Measurements from ENCODE around the gene PATL2. TPM values are rescaled to one million over a fixed set of nuclear protein-coding genes. Genes with fewer than 3 reads are reported as not detected.
"Not testable (repeated sequence)": the region's sequence is repeated elsewhere in the genome, so short reads cannot be mapped to it uniquely, and the experiment has no call there.

PATL2 gene
- total RNA-seq, 2 donors from 2014 or later = 0.26 TPM; not detected in 1

- H3K36me3 Mint-ChIP-seq (ENCODE audit: low read depth) = no peaks in the 10 kb centered on the region
- H3K27me3 Mint-ChIP-seq (ENCODE audit: insufficient read depth) = peaks cover 9% of the 10 kb centered on the region
- H3K27me3 ChIP-seq (ENCODE audit: control insufficient read depth, insufficient read depth, low read length, poor library complexity, severe bottlenecking) = no peaks in the 10 kb centered on the region
- TF ChIP-seq CTCF (conservative IDR thresholded peaks at IDR 0.05) = no peak
- no peak overlapping the region for H3K27ac ChIP-seq (ENCODE audit: low read depth, low read length)
- H3K9me3 Mint-ChIP-seq = no peaks in the 10 kb centered on the region
- no peak overlapping the region for H3K4me3 Mint-ChIP-seq
- H3K9me3 ChIP-seq (ENCODE audit: control insufficient read depth, low read length) = no peaks in the 10 kb centered on the region
- H3K36me3 ChIP-seq (ENCODE audit: control insufficient read depth, insufficient read depth, low read length) = no peaks in the 10 kb centered on the region
- peaks cover 3% of the 10 kb centered on the region for H3K4me1 Mint-ChIP-seq
- H3K4me1 ChIP-seq (ENCODE audit: control insufficient read depth, insufficient read depth, low read length) = no peaks in the 10 kb centered on the region
- no peak overlapping the region for H3K9ac ChIP-seq (ENCODE audit: extremely low read depth, low read length, poor library complexity, severe bottlenecking)
- no peak overlapping the region for H3K27ac Mint-ChIP-seq
- no peak for DNase-seq
- WGBS, 2 experiments (ENCODE audit: insufficient coverage in 1 of 2, insufficient read length in 1 of 2) = 89 to 99% methylated on average over 3 of the region's 3 CpGs
- no peak overlapping the region for H3K4me3 ChIP-seq (ENCODE audit: low read length)
Measured at GRCh38 chr15:44695294-44695693, 15.8 kb downstream of the PATL2 start.

- Histone ChIP-seq H3K36me3 (ENCODE audit: control insufficient read depth, insufficient read depth, low read length) (no peaks in the 10 kb centered on the region), H3K4me3 (ENCODE audit: low read length) (no peak overlapping the region), H3K27ac (ENCODE audit: low read depth, low read length) (no peak overlapping the region), H3K4me1 (ENCODE audit: control insufficient read depth, insufficient read depth, low read length) (no peaks in the 10 kb centered on the region), H3K9ac (ENCODE audit: extremely low read depth, low read length, poor library complexity, severe bottlenecking) (no peak overlapping the region), H3K27me3 (ENCODE audit: control insufficient read depth, insufficient read depth, low read length, poor library complexity, severe bottlenecking) (no peaks in the 10 kb centered on the region), H3K9me3 (ENCODE audit: control insufficient read depth, low read length) (no peaks in the 10 kb centered on the region)
- no peaks in the 10 kb centered on the region for H3K36me3 Mint-ChIP-seq (ENCODE audit: low read depth)
- no peak for TF ChIP-seq CTCF (conservative IDR thresholded peaks at IDR 0.05)
- no peak overlapping the region for H3K4me3 Mint-ChIP-seq
- H3K9me3 Mint-ChIP-seq = peaks cover 2% of the 10 kb centered on the region
- WGBS, 2 experiments (ENCODE audit: insufficient coverage in 1 of 2, insufficient read length in 1 of 2) = 91 to 94% methylated on average over 2 to 4 of the region's 4 CpGs
- peaks cover 4% of the 10 kb centered on the region for H3K27me3 Mint-ChIP-seq (ENCODE audit: insufficient read depth)
- peaks cover 3% of the 10 kb centered on the region for H3K4me1 Mint-ChIP-seq
- H3K27ac Mint-ChIP-seq = no peak overlapping the region
- no peak for DNase-seq
Measured at GRCh38 chr15:44694416-44694815, 16.7 kb downstream of the PATL2 start.

GRCh38 chr15:44692659-44693058, 18.5 kb downstream of the PATL2 start:
- no peak for DNase-seq
- no peak for TF ChIP-seq CTCF (conservative IDR thresholded peaks at IDR 0.05)
- Mint-ChIP-seq H3K36me3 (ENCODE audit: low read depth) (no peaks in the 10 kb centered on the region), H3K4me1 (peaks cover 3% of the 10 kb centered on the region), H3K9me3 (peaks cover 18% of the 10 kb centered on the region), H3K4me3 (no peak overlapping the region), H3K27me3 (ENCODE audit: insufficient read depth) (peaks cover 7% of the 10 kb centered on the region), H3K27ac (no peak overlapping the region)
- Histone ChIP-seq H3K36me3 (ENCODE audit: control insufficient read depth, insufficient read depth, low read length) (no peaks in the 10 kb centered on the region), H3K27me3 (ENCODE audit: control insufficient read depth, insufficient read depth, low read length, poor library complexity, severe bottlenecking) (no peaks in the 10 kb centered on the region), H3K4me3 (ENCODE audit: low read length) (no peak overlapping the region), H3K9ac (ENCODE audit: extremely low read depth, low read length, poor library complexity, severe bottlenecking) (no peak overlapping the region), H3K27ac (ENCODE audit: low read depth, low read length) (no peak overlapping the region), H3K9me3 (ENCODE audit: control insufficient read depth, low read length) (no peaks in the 10 kb centered on the region), H3K4me1 (ENCODE audit: control insufficient read depth, insufficient read depth, low read length) (no peaks in the 10 kb centered on the region)
- 91 to 100% methylated on average over 1 of the region's 1 CpG for WGBS, 2 experiments (ENCODE audit: insufficient coverage in 1 of 2, insufficient read length in 1 of 2)

GRCh38 chr15:44690245-44690644, 20.9 kb downstream of the PATL2 start:
- not testable (repeated sequence) for H3K36me3 ChIP-seq (ENCODE audit: control insufficient read depth, insufficient read depth, low read length); H3K27ac Mint-ChIP-seq; H3K27ac ChIP-seq (ENCODE audit: low read depth, low read length); H3K27me3 Mint-ChIP-seq (ENCODE audit: insufficient read depth); H3K9ac ChIP-seq (ENCODE audit: extremely low read depth, low read length, poor library complexity, severe bottlenecking); H3K4me1 ChIP-seq (ENCODE audit: control insufficient read depth, insufficient read depth, low read length); H3K27me3 ChIP-seq (ENCODE audit: control insufficient read depth, insufficient read depth, low read length, poor library complexity, severe bottlenecking); H3K9me3 ChIP-seq (ENCODE audit: control insufficient read depth, low read length); H3K4me3 ChIP-seq (ENCODE audit: low read length); H3K4me1 Mint-ChIP-seq; DNase-seq; H3K36me3 Mint-ChIP-seq (ENCODE audit: low read depth); H3K4me3 Mint-ChIP-seq
- WGBS, 2 experiments (ENCODE audit: insufficient coverage in 1 of 2, insufficient read length in 1 of 2) = 50 to 81% methylated on average over 1 of the region's 1 CpG
- H3K9me3 Mint-ChIP-seq = peaks cover 34% of the 10 kb centered on the region

- H3K4me3 ChIP-seq (ENCODE audit: low read length); DNase-seq; H3K4me1 ChIP-seq (ENCODE audit: control insufficient read depth, insufficient read depth, low read length); H3K9me3 ChIP-seq (ENCODE audit: control insufficient read depth, low read length); H3K27ac Mint-ChIP-seq; H3K36me3 ChIP-seq (ENCODE audit: control insufficient read depth, insufficient read depth, low read length); H3K27me3 ChIP-seq (ENCODE audit: control insufficient read depth, insufficient read depth, low read length, poor library complexity, severe bottlenecking); H3K27me3 Mint-ChIP-seq (ENCODE audit: insufficient read depth); H3K36me3 Mint-ChIP-seq (ENCODE audit: low read depth); H3K4me1 Mint-ChIP-seq; H3K27ac ChIP-seq (ENCODE audit: low read depth, low read length); H3K4me3 Mint-ChIP-seq; H3K9ac ChIP-seq (ENCODE audit: extremely low read depth, low read length, poor library complexity, severe bottlenecking): not testable (repeated sequence)
- H3K9me3 Mint-ChIP-seq = peaks cover 38% of the 10 kb centered on the region
- 80 to 88% methylated on average over 2 of the region's 2 CpGs for WGBS, 2 experiments (ENCODE audit: insufficient coverage in 1 of 2, insufficient read length in 1 of 2)
Measured at GRCh38 chr15:44689318-44689717, 21.8 kb downstream of the PATL2 start.
